ENCODE data around the gene ZNF648. TPM values are rescaled to one million over a fixed set of nuclear protein-coding genes. Genes with fewer than 3 reads are reported as not detected.

Gene ZNF648
- total RNA-seq, 1 donor = not detected

- peak; percentile 72 for TF ChIP-seq CTCF (IDR thresholded peaks at IDR 0.05; ENCODE audit: extremely low read depth, low read depth, low read length)
- no peaks in the 10 kb centered on the region for H4K20me1 ChIP-seq (ENCODE audit: insufficient read depth, low read length)
- no peak overlapping the region for H3K27ac ChIP-seq (ENCODE audit: low read depth, low read length)
- H3K4me1 ChIP-seq (ENCODE audit: insufficient read depth, low read length) = no peaks in the 10 kb centered on the region
- H3K79me2 ChIP-seq (ENCODE audit: insufficient read depth, low read length) = no peaks in the 10 kb centered on the region
- no peaks in the 10 kb centered on the region for H3K27me3 ChIP-seq (ENCODE audit: insufficient read depth, low read length)
- H2AFZ ChIP-seq (ENCODE audit: low read length) = no peak overlapping the region
- H3K4me2 ChIP-seq (ENCODE audit: insufficient read depth, low read length) = peak overlapping the region; percentile 3
- no peak overlapping the region for H3K4me3 ChIP-seq (ENCODE audit: insufficient read depth, low read length)
- peak; percentile 91 for DNase-seq (ENCODE audit: insufficient read length, low spot score, missing footprints)
- H3K36me3 ChIP-seq (ENCODE audit: insufficient read depth, low read length) = no peaks in the 10 kb centered on the region
- no peaks in the 10 kb centered on the region for H3K9me3 ChIP-seq (ENCODE audit: low read depth, low read length)
These were observed 23.2 kb upstream of the ZNF648 start for GRCh38 chr1:182084487-182085316.

GRCh38 chr1:182083851-182084486 lies 22.5 kb upstream of the ZNF648 start:
- H3K4me2 ChIP-seq (ENCODE audit: insufficient read depth, low read length) = peak overlapping the region; percentile 3
- no peaks in the 10 kb centered on the region for H3K9me3 ChIP-seq (ENCODE audit: low read depth, low read length)
- no peak for TF ChIP-seq CTCF (IDR thresholded peaks at IDR 0.05; ENCODE audit: extremely low read depth, low read depth, low read length)
- no peak overlapping the region for H2AFZ ChIP-seq (ENCODE audit: low read length)
- no peak overlapping the region for H3K4me3 ChIP-seq (ENCODE audit: insufficient read depth, low read length)
- no peaks in the 10 kb centered on the region for H3K27me3 ChIP-seq (ENCODE audit: insufficient read depth, low read length)
- H3K4me1 ChIP-seq (ENCODE audit: insufficient read depth, low read length) = no peaks in the 10 kb centered on the region
- no peaks in the 10 kb centered on the region for H3K36me3 ChIP-seq (ENCODE audit: insufficient read depth, low read length)
- peak; percentile 60 for DNase-seq (ENCODE audit: insufficient read length, low spot score, missing footprints)
- H4K20me1 ChIP-seq (ENCODE audit: insufficient read depth, low read length) = no peaks in the 10 kb centered on the region
- H3K27ac ChIP-seq (ENCODE audit: low read depth, low read length) = no peak overlapping the region
- no peaks in the 10 kb centered on the region for H3K79me2 ChIP-seq (ENCODE audit: insufficient read depth, low read length)

- no peak overlapping the region for H3K27ac ChIP-seq (ENCODE audit: low read depth, low read length)
- peak; percentile 76 for DNase-seq (ENCODE audit: insufficient read length, low spot score, missing footprints)
- H3K4me3 ChIP-seq (ENCODE audit: insufficient read depth, low read length) = no peak overlapping the region
- no peak overlapping the region for H3K4me2 ChIP-seq (ENCODE audit: insufficient read depth, low read length)
- no peaks in the 10 kb centered on the region for H3K4me1 ChIP-seq (ENCODE audit: insufficient read depth, low read length)
- H4K20me1 ChIP-seq (ENCODE audit: insufficient read depth, low read length) = no peaks in the 10 kb centered on the region
- H3K27me3 ChIP-seq (ENCODE audit: insufficient read depth, low read length) = no peaks in the 10 kb centered on the region
- H2AFZ ChIP-seq (ENCODE audit: low read length) = no peak overlapping the region
- TF ChIP-seq CTCF (IDR thresholded peaks at IDR 0.05; ENCODE audit: extremely low read depth, low read depth, low read length) = peak; percentile 75
- H3K9me3 ChIP-seq (ENCODE audit: low read depth, low read length) = no peaks in the 10 kb centered on the region
- no peaks in the 10 kb centered on the region for H3K36me3 ChIP-seq (ENCODE audit: insufficient read depth, low read length)
- no peaks in the 10 kb centered on the region for H3K79me2 ChIP-seq (ENCODE audit: insufficient read depth, low read length)
These were observed 19.6 kb upstream of the ZNF648 start for GRCh38 chr1:182080955-182081582.

- H3K4me1 ChIP-seq (ENCODE audit: insufficient read depth, low read length) = no peaks in the 10 kb centered on the region
- no peaks in the 10 kb centered on the region for H4K20me1 ChIP-seq (ENCODE audit: insufficient read depth, low read length)
- no peak overlapping the region for H3K4me2 ChIP-seq (ENCODE audit: insufficient read depth, low read length)
- H3K36me3 ChIP-seq (ENCODE audit: insufficient read depth, low read length) = no peaks in the 10 kb centered on the region
- peak; percentile 46 for DNase-seq (ENCODE audit: insufficient read length, low spot score, missing footprints)
- H2AFZ ChIP-seq (ENCODE audit: low read length) = no peak overlapping the region
- no peak overlapping the region for H3K4me3 ChIP-seq (ENCODE audit: insufficient read depth, low read length)
- H3K27me3 ChIP-seq (ENCODE audit: insufficient read depth, low read length) = no peaks in the 10 kb centered on the region
- no peaks in the 10 kb centered on the region for H3K9me3 ChIP-seq (ENCODE audit: low read depth, low read length)
- TF ChIP-seq CTCF (IDR thresholded peaks at IDR 0.05; ENCODE audit: extremely low read depth, low read depth, low read length) = no peak
- H3K27ac ChIP-seq (ENCODE audit: low read depth, low read length) = no peak overlapping the region
- H3K79me2 ChIP-seq (ENCODE audit: insufficient read depth, low read length) = no peaks in the 10 kb centered on the region
These were observed 18.5 kb upstream of the ZNF648 start for GRCh38 chr1:182080040-182080439.

Measured in osteoblast (primary cell).